B cell (primary cell): ENCODE results near the gene LGR5. TPM values are rescaled to one million over a fixed set of nuclear protein-coding genes. Genes with fewer than 3 reads are reported as not detected.

Experiments used
- ATAC-seq: fragments of 200-7000 bp; cut with Tn5 transposase; one replicate; pipeline ENCODE4 v1.10.0; 2021; ENCODE audit warnings: low read depth, mild to moderate bottlenecking, moderate number of reproducible peaks, moderate library complexity
- CTCF ChIA-PET: fragments of 350-600 bp; sonication (Branson Sonifier 250); formaldehyde crosslinking; loops from one replicate; lab custom pipeline; 2021; ENCODE audit warnings: antibody characterized with exemption, inconsistent platforms; lab: Charles Lee
- POLR2A ChIA-PET: fragments of 350-600 bp; sonication (Branson Sonifier 250); formaldehyde crosslinking; loops from one replicate; lab custom pipeline; 2021; ENCODE audit warnings: antibody characterized with exemption; lab: Charles Lee
- DNase-seq: peaks from one replicate; pipeline ENCODE4 v3.0.0; 2013
- H2AFZ ChIP-seq: 2 replicates; pipeline ENCODE4 v1.6.1; 2012; ENCODE audit warnings: mild to moderate bottlenecking, low read depth, low read length; ENCODE audit not compliant: insufficient read depth, poor library complexity, severe bottlenecking
- H3K27ac ChIP-seq, 2 donors: 1 replicate in 1 of 2; 2 replicates in 1 of 2; pipeline ENCODE4 v1.5.1; 2012 to 2013; ENCODE audit warnings: low read length in 2 of 2, mild to moderate bottlenecking in 2 of 2, moderate library complexity in 1 of 2
- H3K27me3 ChIP-seq, 4 experiments: fragments of 200-600 bp in 1 of 4; sonication (generic) in 1 of 4; replicated peaks in 1 of 4; 1 replicate in 2 of 4; 2 replicates in 2 of 4; pipeline versions ENCODE4 v1.6.1 to v1.7.0; 2013 to 2016; ENCODE audit warnings: low read length in 3 of 4, mild to moderate bottlenecking in 2 of 4, mixed read lengths in 1 of 4, moderate library complexity in 1 of 4; ENCODE audit not compliant: insufficient read depth in 4 of 4, control insufficient read depth in 3 of 4; ENCODE audit errors: control extremely low read depth in 1 of 4
- H3K36me3 ChIP-seq, 2 experiments: replicated peaks in 1 of 2; 1 replicate in 1 of 2; 2 replicates in 1 of 2; pipeline versions ENCODE4 v1.6.1 to v1.7.1; 2013; ENCODE audit warnings: low read length in 1 of 2; ENCODE audit not compliant: insufficient read depth in 2 of 2, control insufficient read depth in 1 of 2; ENCODE audit errors: control extremely low read depth in 1 of 2, extremely low read depth in 1 of 2
- H3K4me1 ChIP-seq, 2 donors: fragments of 200-600 bp in 1 of 2; sonication (generic) in 1 of 2; 1 replicate in 1 of 2; 2 replicates in 1 of 2; pipeline versions ENCODE4 v1.5.1 to v1.6.1; 2013 to 2017; ENCODE audit warnings: low read length in 2 of 2; ENCODE audit not compliant: control insufficient read depth in 2 of 2, insufficient read depth in 2 of 2
- H3K4me2 ChIP-seq: replicated peaks from 2 replicates; pipeline ENCODE3; 2012; ENCODE audit warnings: mild to moderate bottlenecking, low read depth, low read length; ENCODE audit not compliant: poor library complexity, severe bottlenecking
- H3K4me3 ChIP-seq, 5 experiments: fragments of 200-600 bp in 1 of 5; sonication (generic) in 1 of 5; 1 replicate in 3 of 5; 2 replicates in 2 of 5; pipeline versions ENCODE4 v1.5.1 to v1.7.0; 2011 to 2016; ENCODE audit warnings: low read length in 4 of 5, mild to moderate bottlenecking in 4 of 5, low read depth in 2 of 5, control low read depth in 1 of 5, moderate library complexity in 1 of 5; ENCODE audit not compliant: insufficient read depth in 1 of 5; ENCODE audit errors: control extremely low read depth in 1 of 5, extremely low read depth in 1 of 5
- H3K79me2 ChIP-seq: fragments of 200-600 bp; sonication (generic); one replicate; pipeline ENCODE4 v1.6.0; 2016; ENCODE audit warnings: low read length; ENCODE audit not compliant: control insufficient read depth, insufficient read depth
- H3K9ac ChIP-seq: fragments of 200-600 bp; sonication (generic); 2 replicates; pipeline ENCODE4 v1.6.1; 2017; ENCODE audit warnings: mild to moderate bottlenecking, low read length, moderate library complexity
- H3K9me3 ChIP-seq, 3 donors: one replicate each; pipeline versions ENCODE4 v1.6.1 to v1.7.1; 2013; ENCODE audit warnings: low read length in 2 of 3; ENCODE audit not compliant: control insufficient read depth in 2 of 3, insufficient read depth in 1 of 3; ENCODE audit errors: control extremely low read depth in 1 of 3
- H4K20me1 ChIP-seq: 2 replicates; pipeline ENCODE4 v1.6.0; 2012; ENCODE audit warnings: mild to moderate bottlenecking, low read length; ENCODE audit not compliant: insufficient read depth, control insufficient read depth, poor library complexity, severe bottlenecking
- H3K27ac Mint-ChIP-seq: one replicate; pipeline ENCODE4 v1.8.0; 2021; ENCODE audit warnings: mixed read lengths
- H3K27me3 Mint-ChIP-seq: one replicate; pipeline ENCODE4 v1.8.0; 2021; ENCODE audit warnings: mixed read lengths
- H3K4me1 Mint-ChIP-seq: one replicate; pipeline ENCODE4 v1.8.0; 2021; ENCODE audit warnings: mixed read lengths
- H3K4me3 Mint-ChIP-seq: one replicate; pipeline ENCODE4 v1.8.0; 2021; ENCODE audit warnings: mixed read lengths
- H3K9me3 Mint-ChIP-seq: one replicate; pipeline ENCODE4 v1.8.0; 2022; ENCODE audit warnings: mixed read lengths; ENCODE audit not compliant: insufficient read depth
- CTCF ChIP-seq: fragments of 200-600 bp; IDR thresholded peaks from one replicate; pipeline ENCODE4 v1.8.0; 2022; ENCODE audit warnings: antibody characterized with exemption, mild to moderate bottlenecking
- EZH2 ChIP-seq: IDR thresholded peaks from 2 replicates; pipeline ENCODE4 v1.6.1; 2012; ENCODE audit warnings: borderline replicate concordance, low read depth, mild to moderate bottlenecking, moderate library complexity, low read length; ENCODE audit not compliant: insufficient read depth, poor library complexity, severe bottlenecking
- WGBS: methylation state at CpG from one replicate; pipeline ENCODE4 v1.1.5; 2013; ENCODE audit warnings: missing lambda C conversion rate; ENCODE audit not compliant: insufficient coverage; 5-methylcytosine and 5-hydroxymethylcytosine counted together
- intact Hi-C: fragments of 100-400 bp; cut with micrococcal nuclease; formaldehyde crosslinking; loops from one replicate; pipeline ENCODE4 v1.10.0; 2022
- polyA plus RNA-seq: library from polyadenylated mRNA; depleted of rRNA; stranded (reverse); fragments of >200 nt; gene quantifications from 2 replicates; pipeline ENCODE4 v1.2.3, GENCODE V29; 2012
- total RNA-seq, 2 donors: library from RNA; stranded (reverse); fragments of 120-200 nt in 1 of 2; gene quantifications; 1 replicate in 1 of 2; 2 replicates in 1 of 2; pipeline versions ENCODE4 v1.2.3 to v1.2.4, GENCODE V29; 2013 to 2022

Gene LGR5
- total and polyA plus RNA-seq, 2 donors (not counting 1 experiment from before 2014, with no cell fraction given), result 0.06 TPM; not detected in 1

GRCh38 chr12:71605039-71605438, 165.4 kb downstream of the LGR5 start:
- H3K4me1 Mint-ChIP-seq, result peaks cover 2% of the 10 kb centered on the region
- H3K9me3 Mint-ChIP-seq, result no peaks in the 10 kb centered on the region
- Histone ChIP-seq H3K79me2 (no peaks in the 10 kb centered on the region), H3K9me3 (peaks cover 0 to 2% (median under 1%) of the 10 kb centered on the region in 3 donors), H3K27me3 (no peaks in the 10 kb centered on the region), H3K4me3 (no peak overlapping the region), H3K36me3 (peaks cover 17 to 23% of the 10 kb centered on the region in 2 experiments), H3K4me2 (no peak overlapping the region), H3K27ac (no peak overlapping the region), H4K20me1 (no peaks in the 10 kb centered on the region), H3K9ac (no peak overlapping the region), H2AFZ (no peak overlapping the region), H3K4me1 (peaks cover 3 to 5% of the 10 kb centered on the region in 2 donors)
- no peak overlapping the region for H3K27ac Mint-ChIP-seq
- no peaks in the 10 kb centered on the region for H3K27me3 Mint-ChIP-seq
- TF ChIP-seq EZH2, result no peak
- no peak for TF ChIP-seq CTCF
- H3K4me3 Mint-ChIP-seq, result no peak overlapping the region
- ChIA-PET CTCF (interaction anchor here (0.6 to 1.5 kb wide), 2 partner anchors 94 to 143 kb away, joined by 3 to 5 read pairs; no protein-coding TSS in a partner anchor), POLR2A (no interaction called here)
- 100% methylated on average over 1 of the region's 3 CpGs for WGBS
- no peak for DNase-seq
- intact Hi-C loops, result no loop called here
- ATAC-seq, result no peak

GRCh38 chr12:71607494-71608330, 168.1 kb downstream of the LGR5 start:
- no peak overlapping the region for H3K4me3 Mint-ChIP-seq
- intact Hi-C loops, result no loop called here
- H3K27me3 ChIP-seq, result no peaks in the 10 kb centered on the region
- WGBS, result 60% methylated on average over 1 of the region's 4 CpGs
- no peak overlapping the region for H3K27ac Mint-ChIP-seq
- no peak overlapping the region for H3K9ac ChIP-seq
- no peaks in the 10 kb centered on the region for H3K9me3 ChIP-seq
- H3K27me3 Mint-ChIP-seq, result no peaks in the 10 kb centered on the region
- H3K9me3 Mint-ChIP-seq, result no peaks in the 10 kb centered on the region
- H3K36me3 ChIP-seq, result peaks cover 24 to 47% of the 10 kb centered on the region in 2 experiments
- CTCF ChIA-PET, result interaction anchor here (1.2 kb wide), 1 partner anchor 29 kb away, joined by 4 read pairs; no protein-coding TSS in a partner anchor
- no peak overlapping the region for H3K4me2 ChIP-seq
- H3K27ac ChIP-seq, result no peak overlapping the region
- DNase-seq (no peak), ATAC-seq (no peak)
- H4K20me1 ChIP-seq, result no peaks in the 10 kb centered on the region
- no peak overlapping the region for H3K4me3 ChIP-seq
- no peak for TF ChIP-seq CTCF
- no peak for TF ChIP-seq EZH2
- H3K4me1 ChIP-seq, result peaks cover 3 to 8% of the 10 kb centered on the region in 2 donors
- H2AFZ ChIP-seq, result no peak overlapping the region
- POLR2A ChIA-PET, result no interaction called here
- H3K4me1 Mint-ChIP-seq, result peaks cover 6% of the 10 kb centered on the region
- no peaks in the 10 kb centered on the region for H3K79me2 ChIP-seq
